GM12878 (cell line): Measurements from ENCODE around the gene FICD. TPM values are rescaled to one million over a fixed set of nuclear protein-coding genes. Genes with fewer than 3 reads are reported as not detected.

ENCODE experiments used
- ATAC-seq: fragments of 200-7000 bp; cut with Tn5 transposase; 3 replicates; pipeline ENCODE4 v1.9.1; 2020; ENCODE audit warnings: mild to moderate bottlenecking, moderate library complexity
- BruUV-seq: library from RNA; stranded (reverse); fragments of 400-500 nt; replicated peaks from 2 replicates; lab custom pipeline; 2021; lab: Mats Ljungman, UMichigan
- CTCF ChIA-PET: fragments of 300-600 bp; sonication (Branson Sonifier 250); formaldehyde crosslinking; extraction: SDS; loops from one replicate; lab custom pipeline; 2021; ENCODE audit warnings: inconsistent platforms; lab: Yijun Ruan, JAX
- POLR2A ChIA-PET: fragments of 350-600 bp; formaldehyde crosslinking; extraction: SDS; loops from one replicate; lab custom pipeline; 2021; ENCODE audit warnings: inconsistent platforms; lab: Charles Lee
- RAD21 ChIA-PET: fragments of 300-600 bp; sonication (Branson Sonifier 250); formaldehyde crosslinking; loops from one replicate; lab custom pipeline; 2023; ENCODE audit warnings: antibody characterized with exemption; ENCODE audit not compliant: unreplicated experiment; lab: Charles Lee
- SMC1A ChIA-PET: fragments of 300-600 bp; sonication (Branson Sonifier 250); formaldehyde crosslinking; loops from one replicate; lab custom pipeline; 2023; ENCODE audit not compliant: unreplicated experiment, uncharacterized antibody; lab: Charles Lee
- DNase-seq: peaks from one replicate; pipeline ENCODE4 v3.0.0-alpha.2; 2011; ENCODE audit warnings: low read depth, low spot score
- FAIRE-seq: peaks from 3 replicates; lab custom pipeline; 2011; peaks lifted over from hg19 to GRCh38; lab: Jason Lieb, UNC
- H2AFZ ChIP-seq: 2 replicates; pipeline ENCODE4 v1.6.0; 2011; ENCODE audit warnings: low read depth, low read length, control low read depth; ENCODE audit not compliant: control insufficient read depth
- H3K27ac ChIP-seq: 2 replicates; pipeline ENCODE4 v1.5.1; 2011; ENCODE audit warnings: control low read depth; ENCODE audit not compliant: control insufficient read depth, insufficient read depth
- H3K27me3 ChIP-seq, 2 experiments: replicated peaks in 1 of 2; 2 replicates each; pipeline versions ENCODE4 v1.6.0 to v1.6.1; 2011; ENCODE audit warnings: low read length in 1 of 2; ENCODE audit not compliant: control insufficient read depth in 2 of 2, insufficient read depth in 2 of 2
- H3K36me3 ChIP-seq, 2 experiments: 2 replicates each; pipeline ENCODE4 v1.5.1; 2011; ENCODE audit warnings: low read length in 1 of 2; ENCODE audit not compliant: control insufficient read depth in 2 of 2, insufficient read depth in 2 of 2
- H3K4me1 ChIP-seq: 2 replicates; pipeline ENCODE4 v1.6.1; 2011; ENCODE audit warnings: mild to moderate bottlenecking, low read length, moderate library complexity, mixed read lengths; ENCODE audit not compliant: control insufficient read depth, insufficient read depth
- H3K4me2 ChIP-seq: 2 replicates; pipeline ENCODE4 v1.6.0; 2011; ENCODE audit warnings: control low read depth; ENCODE audit not compliant: control insufficient read depth, insufficient read depth
- H3K4me3 ChIP-seq: fragments of 200-600 bp; sonication (generic); 2 replicates; pipeline ENCODE4 v1.5.1; 2016
- H3K79me2 ChIP-seq: 2 replicates; pipeline ENCODE4 v1.6.0; 2011; ENCODE audit warnings: low read length; ENCODE audit not compliant: control insufficient read depth, insufficient read depth
- H3K9ac ChIP-seq: 2 replicates; pipeline ENCODE4 v1.8.0; 2011; ENCODE audit warnings: low read length, control low read depth, mixed read lengths; ENCODE audit not compliant: control insufficient read depth, insufficient read depth
- H3K9me3 ChIP-seq: replicated peaks from 3 replicates; pipeline ENCODE4 v1.5.1; 2011; ENCODE audit warnings: mild to moderate bottlenecking, low read length; ENCODE audit not compliant: control insufficient read depth, insufficient read depth
- H4K20me1 ChIP-seq: 2 replicates; pipeline ENCODE4 v1.6.0; 2011; ENCODE audit not compliant: control insufficient read depth, insufficient read depth
- BHLHE40 ChIP-seq, 2 experiments: fragments of 450-650 bp in 1 of 2; IDR thresholded peaks; 2 replicates each; pipeline ENCODE4 v1.6.1; 2011 to 2017; ENCODE audit warnings: low read depth in 2 of 2, borderline replicate concordance in 1 of 2, improper control_type of control experiment in 1 of 2, low read length in 1 of 2, mild to moderate bottlenecking in 1 of 2
- CEBPB ChIP-seq, 2 experiments: fragments of 150-350 bp in 1 of 2; IDR thresholded peaks; 2 replicates each; pipeline ENCODE4 v1.6.1; 2012 to 2014; ENCODE audit warnings: low read depth in 2 of 2, low read length in 2 of 2, borderline replicate concordance in 1 of 2, inconsistent platforms in 1 of 2
- E2F8 ChIP-seq: fragments of 450-650 bp; IDR thresholded peaks from 2 replicates; pipeline ENCODE4 v1.6.1; 2018; ENCODE audit warnings: mild to moderate bottlenecking, low read depth, moderate library complexity; ENCODE audit not compliant: partially characterized antibody
- HCFC1 ChIP-seq: fragments of 150-350 bp; IDR thresholded peaks from 2 replicates; pipeline ENCODE4 v1.6.1; 2014; ENCODE audit warnings: low read length
- HDAC2 ChIP-seq: fragments of 200-600 bp; sonication (generic); IDR thresholded peaks from 2 replicates; pipeline ENCODE4 v1.6.1; 2017
- JUND ChIP-seq: IDR thresholded peaks from 2 replicates; pipeline ENCODE4 v1.6.1; 2012; ENCODE audit warnings: low read depth, mild to moderate bottlenecking, low read length, improper control_type of control experiment, moderate library complexity
- NFYA ChIP-seq: IDR thresholded peaks from 2 replicates; pipeline ENCODE4 v1.6.1; 2011; ENCODE audit warnings: low read depth, mild to moderate bottlenecking, low read length, improper control_type of control experiment, borderline replicate concordance
- NR2F1 ChIP-seq: fragments of 450-650 bp; conservative IDR thresholded peaks from 2 replicates; pipeline ENCODE4 v1.6.1; 2017; ENCODE audit warnings: mild to moderate bottlenecking
- PAX5 ChIP-seq: IDR thresholded peaks from 2 replicates; pipeline ENCODE4 v1.6.1; 2011; ENCODE audit warnings: low read depth, low read length, borderline replicate concordance
- POLR2AphosphoS5 ChIP-seq: IDR thresholded peaks from 2 replicates; pipeline ENCODE4 v1.6.1; 2011; ENCODE audit warnings: mild to moderate bottlenecking, low read length, inconsistent platforms
- RAD21 ChIP-seq: IDR thresholded peaks from 2 replicates; pipeline ENCODE4 v1.6.1; 2011; ENCODE audit warnings: mild to moderate bottlenecking, low read depth, low read length, moderate library complexity; ENCODE audit not compliant: insufficient read depth
- RCOR1 ChIP-seq: conservative IDR thresholded peaks from 2 replicates; pipeline ENCODE4 v1.6.1; 2012; ENCODE audit warnings: low read depth, low read length, improper control_type of control experiment
- REST ChIP-seq: IDR thresholded peaks from 2 replicates; pipeline ENCODE4 v1.6.1; 2012; ENCODE audit warnings: mild to moderate bottlenecking, low read depth, low read length
- WGBS: methylation state at CpG from one replicate; pipeline ENCODE4 v1.1.6; 2016; ENCODE audit warnings: low lambda C conversion rate; ENCODE audit not compliant: insufficient replicate concordance, insufficient coverage; ENCODE audit errors: missing lambda C conversion rate; 5-methylcytosine and 5-hydroxymethylcytosine counted together
- in situ Hi-C: fragments of 300-500 bp; cut with MboI; formaldehyde crosslinking; loops from 9 replicates; pipeline ENCODE4 v1.14.3; 2018; ENCODE audit warnings: mixed read lengths
- intact Hi-C: fragments of 100-400 bp; cut with micrococcal nuclease; formaldehyde crosslinking; loops from one replicate; pipeline ENCODE4 v1.14.2; 2022; ENCODE audit not compliant: unreplicated experiment
- polyA plus RNA-seq, 11 experiments: library from polyadenylated mRNA; depleted of rRNA in 4 of 11; unstranded in 6 of 11; stranded (reverse) in 5 of 11; fragments of >200 nt; fragmentation: Nextera tagmentation in 4 of 11; fragmentation: Illumina TruSeq in 1 of 11; extraction: Ambion mirVana in 4 of 11; extraction: Trizol in 1 of 11; gene quantifications; 1 replicate in 1 of 11; 2 replicates in 10 of 11; pipeline versions ENCODE4 v1.2.1 to v1.2.3, GENCODE V29; 2011 to 2016; ENCODE audit warnings: inconsistent platforms in 2 of 11, missing spikeins in 2 of 11, low read depth in 1 of 11
- total RNA-seq, 4 experiments: library from RNA; depleted of rRNA in 3 of 4; stranded (reverse); fragments of >200 nt in 3 of 4; fragmentation: Illumina TruSeq in 1 of 4; extraction: Trizol in 1 of 4; gene quantifications; 2 replicates each; pipeline versions ENCODE4 v1.2.1 to v1.2.3, GENCODE V29; 2013 to 2021

The FICD gene
- total and polyA plus RNA-seq, 10 of the 15 experiments (the other 5 are each of a cell fraction or from before 2014, with no cell fraction given) = 1.1 to 9.4 (median 4.3) TPM

GRCh38 chr12:108468196-108468968, 46.7 kb upstream of the FICD start:
- DNase-seq = no peak

More at GRCh38 chr12:108468196-108468968, 46.7 kb upstream of the FICD start:
- Histone ChIP-seq H4K20me1 (no peaks in the 10 kb centered on the region), H3K4me3 (no peak overlapping the region), H3K4me2 (no peak overlapping the region), H3K79me2 (no peaks in the 10 kb centered on the region), H2AFZ (no peak overlapping the region), H3K9ac (no peak overlapping the region), H3K27ac (no peak overlapping the region), H3K36me3 (no peaks in the 10 kb centered on the region), H3K27me3 (no peaks in the 10 kb centered on the region; a peak in 1 of 4 replicates), H3K4me1 (no peaks in the 10 kb centered on the region), H3K9me3 (no peaks in the 10 kb centered on the region)
- WGBS = 12% methylated on average over 3 of the region's 6 CpGs
- FAIRE-seq (peak; percentile 65), ATAC-seq (no peak)
- ChIA-PET CTCF (interaction anchor here (1.2 to 2.0 kb wide), 3 partner anchors 12 to 274 kb away, joined by 3 to 6 read pairs (median 4); no protein-coding TSS in a partner anchor), POLR2A (no interaction called here), RAD21 (interaction anchor here (1.7 kb wide), 1 partner anchor 11 kb away, joined by 5 read pairs; no protein-coding TSS in a partner anchor), SMC1A (interaction anchor here (0.6 to 1.6 kb wide), 4 partner anchors 9 to 852 kb away, joined by 3 to 4 read pairs (median 3); no protein-coding TSS in a partner anchor)
- in situ Hi-C loops = no loop called here
- TF ChIP-seq E2F8 = no peak
- TF ChIP-seq HDAC2 = no peak
- no peak for TF ChIP-seq JUND
- peak; percentile 95 for TF ChIP-seq REST
- TF ChIP-seq NR2F1 = no peak
- TF ChIP-seq BHLHE40 (IDR thresholded peaks at IDR 0.05; ENCODE audit: borderline replicate concordance in 1 of 2, low read depth in 2 of 2, low read length in 1 of 2) = no peak
- TF ChIP-seq PAX5 = no peak
- TF ChIP-seq POLR2AphosphoS5 = no peak
- TF ChIP-seq RCOR1 = no peak
- no peak for TF ChIP-seq HCFC1
- no peak for TF ChIP-seq NFYA
- TF ChIP-seq RAD21 = 0 out of 2 replicates have a peak, but pooled peaks have one; percentile 1
- TF ChIP-seq CEBPB (IDR thresholded peaks at IDR 0.05; ENCODE audit: borderline replicate concordance in 1 of 2, low read depth in 2 of 2, low read length in 2 of 2) = no peak
- intact Hi-C loops = no loop called here
- BruUV-seq = no TSS peak
